ENCODE results near the gene F13B.
"Not testable (repeated sequence)": the region's sequence is repeated elsewhere in the genome, so short reads cannot be mapped to it uniquely, and the experiment has no call there.

The F13B gene

GRCh38 chr1:197041486-197042353 lies 25.3 kb downstream of the F13B start:
- H3K9me3 Mint-ChIP-seq: no peaks in the 10 kb centered on the region

GRCh38 chr1:197036861-197037260 lies 30.2 kb downstream of the F13B start:
- no peak overlapping the region for H3K4me3 Mint-ChIP-seq
- H3K27me3 Mint-ChIP-seq (ENCODE audit: low read depth): no peaks in the 10 kb centered on the region
- TF ChIP-seq CTCF (IDR thresholded peaks at IDR 0.05; ENCODE audit: unreplicated experiment in 3 of 3): no peak
- H3K9me3 Mint-ChIP-seq: no peaks in the 10 kb centered on the region
- H3K27ac Mint-ChIP-seq: no peak overlapping the region
- H3K36me3 Mint-ChIP-seq (ENCODE audit: low read depth): no peaks in the 10 kb centered on the region
- no peaks in the 10 kb centered on the region for H3K4me1 Mint-ChIP-seq

More at GRCh38 chr1:197041486-197042353, 25.3 kb downstream of the F13B start:
- Mint-ChIP-seq H3K4me1 (no peaks in the 10 kb centered on the region), H3K36me3 (ENCODE audit: low read depth) (no peaks in the 10 kb centered on the region), H3K27ac (no peak overlapping the region), H3K4me3 (no peak overlapping the region), H3K27me3 (ENCODE audit: low read depth) (no peaks in the 10 kb centered on the region)
- TF ChIP-seq CTCF (IDR thresholded peaks at IDR 0.05; ENCODE audit: unreplicated experiment in 3 of 3): no peak

GRCh38 chr1:197034631-197035339 lies 32.3 kb downstream of the F13B start:
- H3K4me3 Mint-ChIP-seq; H3K36me3 Mint-ChIP-seq (ENCODE audit: low read depth); H3K9me3 Mint-ChIP-seq; H3K4me1 Mint-ChIP-seq; H3K27ac Mint-ChIP-seq; H3K27me3 Mint-ChIP-seq (ENCODE audit: low read depth): not testable (repeated sequence)

- Mint-ChIP-seq H3K9me3 (no peaks in the 10 kb centered on the region), H3K4me1 (no peaks in the 10 kb centered on the region), H3K27ac (no peak overlapping the region), H3K4me3 (no peak overlapping the region), H3K27me3 (ENCODE audit: low read depth) (no peaks in the 10 kb centered on the region), H3K36me3 (ENCODE audit: low read depth) (no peaks in the 10 kb centered on the region)
- TF ChIP-seq CTCF (IDR thresholded peaks at IDR 0.05; ENCODE audit: unreplicated experiment in 3 of 3): no peak
Measured at GRCh38 chr1:197029749-197030148, 37.3 kb downstream of the F13B start.

- Mint-ChIP-seq H3K27me3 (ENCODE audit: low read depth) (no peaks in the 10 kb centered on the region), H3K36me3 (ENCODE audit: low read depth) (no peaks in the 10 kb centered on the region), H3K4me3 (no peak overlapping the region), H3K9me3 (no peaks in the 10 kb centered on the region), H3K27ac (no peak overlapping the region), H3K4me1 (no peaks in the 10 kb centered on the region)
- TF ChIP-seq CTCF (IDR thresholded peaks at IDR 0.05; ENCODE audit: unreplicated experiment in 3 of 3): no peak
Measured at GRCh38 chr1:197027359-197027758, 39.7 kb downstream of the F13B start.

- TF ChIP-seq CTCF (IDR thresholded peaks at IDR 0.05; ENCODE audit: unreplicated experiment in 3 of 3): no peak
- Mint-ChIP-seq H3K4me3 (no peak overlapping the region), H3K36me3 (ENCODE audit: low read depth) (no peaks in the 10 kb centered on the region), H3K27ac (no peak overlapping the region), H3K27me3 (ENCODE audit: low read depth) (no peaks in the 10 kb centered on the region), H3K9me3 (no peaks in the 10 kb centered on the region), H3K4me1 (no peaks in the 10 kb centered on the region)
Measured at GRCh38 chr1:197024460-197024859, 42.6 kb downstream of the F13B start.

Data from nephron (organoid).